NCI-H510A treated with DMSO at 0.1 percent for 48 hours (cell line): Measurements from ENCODE around the gene CC2D1A.
A peak's percentile ranks its signal among the peaks of the same experiment; 100 is the strongest.
"Not testable (repeated sequence)": the region's sequence is repeated elsewhere in the genome, so short reads cannot be mapped to it uniquely, and the experiment has no call there.

ENCODE experiments used
- DNase-seq: peaks from one replicate; lab custom pipeline; 2025; lab: John Stamatoyannopoulos, UW

Gene CC2D1A

DNA sequence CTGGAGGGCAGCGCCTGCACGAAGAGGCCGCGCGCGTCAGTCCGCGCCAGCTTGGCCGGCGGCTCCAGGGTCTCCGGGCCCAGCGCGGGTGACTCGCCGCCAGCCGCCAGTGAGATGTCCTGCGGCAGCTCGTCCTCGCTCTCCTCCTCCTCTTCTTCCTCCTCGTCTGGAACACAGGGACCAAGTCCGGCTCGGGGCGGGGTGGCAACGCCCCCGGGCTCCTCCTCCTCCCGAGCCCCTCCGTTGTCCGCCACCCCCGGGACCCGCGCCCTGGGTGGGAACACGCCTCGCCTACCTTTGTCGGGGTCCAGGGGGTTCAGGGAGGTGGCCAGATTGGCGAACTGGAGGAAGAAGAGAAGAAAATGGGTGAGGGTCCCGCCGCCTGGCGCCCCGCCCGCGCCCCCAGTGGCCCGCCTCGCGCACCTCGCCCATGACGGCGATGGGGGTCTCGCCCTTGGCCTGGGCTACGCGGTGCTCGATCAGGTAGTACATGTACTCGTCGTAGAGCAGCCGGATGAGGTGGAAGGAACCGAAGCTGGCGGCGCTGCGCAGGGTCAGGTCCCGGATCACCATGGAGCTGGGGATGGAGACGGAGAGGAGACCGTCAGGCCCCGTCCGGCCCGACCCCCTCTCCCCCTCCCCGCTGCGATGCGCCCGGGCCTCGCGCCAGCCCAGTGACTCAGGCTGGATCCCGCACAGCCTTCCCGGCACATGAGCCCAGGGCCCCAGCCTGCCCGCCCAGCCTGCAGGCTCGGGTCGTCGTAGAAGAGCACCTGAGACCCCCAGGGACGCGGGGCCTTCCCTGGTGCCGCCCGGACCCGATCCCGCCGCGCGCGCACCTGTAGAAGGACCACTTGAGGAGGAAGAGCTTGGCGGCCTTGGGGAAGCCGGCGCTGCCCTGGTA lies 57.0 kb downstream of the CC2D1A start:
- DNase-seq, result no peak

DNA sequence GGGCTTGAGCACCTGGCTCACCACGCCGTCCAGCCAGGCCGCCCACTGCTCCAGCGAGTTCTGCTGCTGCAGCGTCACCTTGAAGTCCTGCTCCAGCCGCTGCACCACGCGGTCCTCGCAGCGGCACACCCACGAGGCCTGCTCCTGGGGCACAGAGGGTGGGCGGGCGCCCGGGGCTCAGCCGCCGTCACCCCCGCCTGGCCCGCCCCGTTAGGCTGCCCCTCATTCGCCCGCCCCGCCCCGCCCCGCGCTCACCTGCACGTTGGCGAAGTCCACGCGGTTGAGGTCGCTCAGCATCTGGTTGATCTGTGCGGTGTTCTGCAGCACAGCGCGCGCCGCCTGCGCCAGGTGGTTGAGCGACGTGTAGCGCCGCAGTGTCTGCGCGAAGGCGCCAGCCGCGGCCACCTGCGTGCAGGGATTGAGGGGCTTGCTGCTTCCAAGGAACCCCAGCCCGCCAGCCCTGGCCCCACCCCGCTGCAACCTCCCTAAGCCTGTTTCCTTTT lies 57.7 kb downstream of the CC2D1A start:
- DNase-seq, result no peak

DNA sequence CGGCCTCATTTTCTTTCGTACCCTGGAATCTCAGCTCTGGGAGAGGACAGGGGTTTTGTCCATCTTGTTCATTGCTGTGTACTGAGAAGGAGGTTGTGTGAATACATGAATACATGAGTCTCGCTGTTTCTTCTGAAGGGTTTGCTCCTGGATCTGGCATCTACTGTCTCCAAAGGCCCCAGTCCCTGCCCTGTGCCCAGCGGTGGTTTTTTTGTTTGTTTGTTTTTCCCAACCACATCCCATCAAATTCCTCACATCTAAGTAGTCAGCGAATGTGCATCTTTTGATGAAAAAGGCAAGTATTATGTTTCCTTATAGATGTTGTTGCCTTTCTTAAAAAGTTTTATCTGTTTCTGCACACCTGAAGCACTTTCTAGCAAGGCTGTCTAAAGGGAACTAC lies 58.8 kb downstream of the CC2D1A start:
- DNase-seq, result no peak

DNA sequence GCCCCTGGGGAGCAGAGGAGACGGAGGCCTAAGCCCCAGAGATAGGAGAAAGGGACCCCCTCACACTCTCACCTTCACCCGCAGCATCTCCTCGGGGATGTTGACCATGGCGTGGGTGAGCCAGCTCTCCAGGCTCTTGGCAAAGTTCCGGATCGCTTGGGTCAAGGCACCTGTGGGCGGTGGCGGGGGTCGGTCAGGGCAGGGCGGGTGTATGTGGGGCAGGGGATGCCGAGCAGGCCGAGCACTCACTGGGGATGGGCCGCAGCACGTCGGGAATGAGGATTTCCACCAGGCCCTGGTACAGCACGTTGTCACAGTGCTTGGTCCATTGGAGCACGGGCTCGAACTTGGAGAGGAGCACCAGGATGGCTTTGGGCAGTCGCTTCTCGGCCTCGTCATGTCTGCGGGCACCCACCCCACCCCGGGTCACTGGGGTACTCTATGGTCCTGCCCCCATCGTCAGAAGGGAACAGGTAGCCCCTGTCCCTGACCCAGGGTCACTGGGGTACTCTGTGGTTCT lies 59.4 kb downstream of the CC2D1A start:
- no peak for DNase-seq

DNA sequence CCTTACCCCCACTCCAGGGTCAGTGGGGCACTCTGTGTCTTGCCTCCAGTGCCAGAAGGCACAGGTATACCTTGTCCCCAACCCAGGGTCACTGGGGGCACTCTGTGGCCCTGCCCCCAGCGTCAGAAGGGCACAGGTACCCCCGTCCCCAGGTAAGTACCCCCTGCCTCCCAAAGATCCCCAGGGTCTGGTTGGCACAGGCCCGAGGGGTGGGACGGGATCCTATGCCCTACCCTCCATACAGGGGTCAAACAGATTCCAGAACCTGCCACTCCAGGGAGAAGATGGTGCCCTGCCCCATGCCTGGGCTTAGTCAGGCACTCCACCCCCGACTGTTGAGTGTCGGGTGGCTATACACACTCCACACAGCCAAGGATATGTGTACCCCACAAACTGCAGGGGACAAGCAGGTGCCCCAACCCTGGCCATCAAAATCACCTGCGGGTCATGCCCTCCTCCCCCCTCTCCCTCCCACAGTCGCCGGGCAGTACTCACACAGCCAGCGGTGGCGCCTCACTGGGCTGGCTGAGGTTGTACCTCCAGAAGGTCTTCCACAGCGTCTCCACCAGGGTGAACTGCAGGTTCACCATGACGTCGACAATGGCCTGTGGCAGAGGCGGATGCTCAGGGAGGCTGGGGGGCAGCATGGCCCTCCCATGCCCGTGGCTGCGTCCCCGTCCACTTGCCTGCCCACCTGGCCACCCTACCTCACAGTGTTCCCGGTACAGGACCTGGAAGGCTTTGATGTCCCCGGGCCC lies 60.1 kb downstream of the CC2D1A start:
- no peak for DNase-seq

DNA sequence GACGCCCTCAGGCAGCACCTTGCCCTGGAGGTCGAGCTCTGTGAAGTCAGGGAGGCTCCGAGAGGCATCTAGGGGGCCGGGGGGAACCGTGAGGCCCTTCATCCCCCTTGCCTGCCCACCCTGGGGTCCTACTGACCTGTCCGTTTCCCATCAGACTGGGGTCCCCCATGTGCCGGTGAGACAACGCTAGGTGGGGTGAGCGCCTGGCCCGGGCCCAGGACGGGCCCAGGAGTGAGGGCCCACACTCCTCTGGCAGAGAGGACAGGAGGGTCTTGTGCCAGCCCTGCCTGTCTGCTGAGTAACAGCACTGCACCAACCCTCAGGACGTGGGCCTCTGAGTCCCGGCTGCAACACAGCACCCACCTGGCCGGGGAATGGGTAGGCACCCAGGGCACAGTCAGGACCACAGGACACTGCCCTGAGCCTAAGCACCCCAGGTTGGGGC lies 60.7 kb downstream of the CC2D1A start:
- DNase-seq, result no peak

DNA sequence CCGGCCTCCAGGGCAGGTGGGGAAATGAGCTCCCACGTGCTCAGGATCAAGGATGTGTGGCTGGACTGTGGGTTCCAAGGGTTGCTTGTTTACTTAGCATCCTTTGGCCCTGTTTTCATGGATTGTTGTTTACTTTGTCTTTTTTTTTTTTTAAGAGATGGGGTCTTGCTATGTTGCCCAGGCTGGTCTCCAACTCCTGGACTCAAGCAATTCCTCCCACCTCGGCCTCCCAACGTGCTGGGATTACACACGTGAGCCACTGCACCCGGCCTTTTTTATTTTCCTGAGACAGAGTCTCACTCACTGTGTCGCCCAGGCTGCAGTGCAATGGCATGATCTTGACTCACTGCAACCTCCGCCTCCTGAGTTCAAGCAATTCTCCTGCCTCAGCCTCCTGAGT lies 61.2 kb downstream of the CC2D1A start:
- not testable (repeated sequence) for DNase-seq

DNA sequence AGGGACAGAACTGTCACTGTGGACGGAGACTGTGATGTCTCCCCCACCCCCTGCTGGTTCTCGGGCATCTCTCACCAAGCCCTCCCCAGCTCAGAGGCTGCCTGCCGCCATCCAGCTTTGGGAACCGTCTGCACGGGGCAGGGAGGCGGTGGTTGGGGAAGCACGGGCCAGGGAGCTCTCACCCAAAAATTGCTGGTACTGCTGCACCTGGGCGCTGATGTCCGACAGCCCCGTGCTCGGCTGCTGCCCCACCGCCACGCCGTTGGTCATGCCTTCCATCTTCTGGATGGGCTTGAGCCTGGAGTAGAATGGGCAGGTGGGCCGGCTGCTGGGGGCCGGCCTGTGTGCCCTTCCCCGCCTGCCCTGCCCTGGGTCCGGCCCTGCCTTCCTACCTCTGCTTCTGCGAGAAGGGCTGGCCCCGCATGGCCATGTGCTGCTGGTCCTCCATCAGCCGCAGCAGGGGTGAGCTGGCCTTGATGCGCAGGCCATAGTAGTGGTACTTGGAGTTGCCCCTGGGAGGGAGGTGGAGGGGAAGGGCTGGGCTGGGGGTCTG lies 62.5 kb downstream of the CC2D1A start:
- no peak for DNase-seq

DNA sequence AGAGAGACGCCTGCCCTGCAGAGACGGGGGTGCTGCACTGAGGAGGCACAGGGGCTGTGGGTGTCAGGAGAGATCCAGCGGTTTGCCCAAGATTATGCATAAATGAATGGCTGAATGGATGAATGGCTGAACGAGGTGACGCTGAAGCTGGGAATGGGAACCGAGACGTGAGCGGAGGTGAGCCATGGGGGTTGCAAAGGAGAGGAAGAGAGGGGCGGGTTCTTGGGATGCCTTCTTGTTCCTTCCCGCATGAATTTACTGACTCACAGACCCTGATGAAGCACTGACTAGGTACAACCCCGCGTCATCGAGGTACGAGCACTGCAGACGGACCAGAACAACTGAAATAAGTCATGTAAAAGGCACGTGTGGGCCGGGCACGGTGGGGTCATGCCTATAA lies 63.0 kb downstream of the CC2D1A start:
- DNase-seq, result no peak

DNA sequence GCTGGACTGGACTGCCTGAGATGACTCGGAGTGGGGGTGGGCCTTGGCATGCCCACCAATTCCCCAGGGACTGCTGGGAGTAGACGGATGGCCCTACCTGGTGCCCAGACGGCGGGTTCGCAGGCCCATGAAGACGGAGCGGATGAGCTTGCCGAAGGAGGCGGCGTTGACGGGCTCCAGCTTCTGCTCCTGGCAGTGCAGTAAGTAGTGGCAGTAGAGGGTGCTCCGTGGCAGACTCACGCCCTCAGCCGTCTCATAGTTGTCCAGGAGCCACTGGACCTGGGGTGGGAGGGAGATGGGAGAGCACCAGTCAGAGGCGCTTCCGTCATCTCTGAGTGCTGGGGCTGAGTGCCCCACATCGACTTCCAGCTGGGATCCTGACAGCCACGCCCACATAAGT lies 63.9 kb downstream of the CC2D1A start:
- no peak for DNase-seq

DNA sequence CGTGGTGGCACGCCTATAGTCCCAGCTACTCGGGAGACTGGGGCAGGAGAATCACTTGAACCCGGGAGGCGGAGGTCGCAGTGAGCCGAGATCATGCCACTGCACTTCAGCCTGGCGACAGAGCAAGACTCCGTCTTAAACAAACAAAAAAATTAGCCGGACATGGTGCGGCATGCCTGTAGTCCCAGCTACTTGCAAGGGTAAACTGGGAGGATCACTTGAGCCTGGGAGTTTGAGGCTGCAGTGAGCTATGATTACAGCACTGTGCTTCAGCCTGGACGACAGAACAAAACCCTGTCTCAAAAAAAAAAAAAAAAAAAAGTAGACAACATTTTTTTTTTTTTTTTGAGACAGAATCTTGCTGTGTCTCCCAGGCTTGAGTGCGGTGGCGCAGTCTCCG lies 65.9 kb downstream of the CC2D1A start:
- not testable (repeated sequence) for DNase-seq

DNA sequence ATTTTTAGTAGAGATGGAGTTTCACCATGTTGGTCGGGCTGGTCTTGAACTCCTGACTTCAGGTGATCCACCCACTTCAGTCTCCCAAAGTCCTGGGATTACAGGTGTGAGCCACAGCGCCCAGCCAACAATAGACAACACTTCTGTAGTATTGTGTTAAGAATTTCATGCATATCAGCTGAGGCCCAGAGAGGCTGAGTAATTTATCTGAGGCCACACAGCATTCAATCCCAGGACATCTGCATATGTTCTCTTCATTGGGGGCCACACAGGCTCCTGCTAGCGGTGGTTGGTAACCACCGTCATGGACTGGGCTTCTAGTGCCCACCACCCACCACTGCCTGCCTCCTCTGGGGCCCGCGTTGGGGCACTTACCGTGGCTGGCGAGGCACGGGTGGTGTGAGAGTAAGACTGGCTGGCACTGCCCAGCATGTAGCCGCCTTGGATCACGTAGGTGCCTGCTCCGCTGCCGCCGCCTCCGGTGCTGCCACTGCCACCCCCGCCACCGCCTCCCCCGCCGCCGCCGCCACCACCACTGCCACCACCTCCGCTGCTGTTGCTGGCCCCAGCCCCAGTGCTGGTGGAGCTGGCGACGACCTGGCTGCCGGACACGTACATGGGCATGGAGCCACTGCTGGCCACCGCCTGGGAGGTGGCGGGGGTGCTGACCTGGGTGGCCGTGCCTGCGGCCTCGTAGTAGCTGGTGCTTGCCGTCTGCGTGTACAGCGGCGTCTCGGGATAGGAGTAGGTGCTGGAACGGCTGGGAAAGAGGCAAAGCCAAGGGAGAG lies 66.6 kb downstream of the CC2D1A start:
- no peak for DNase-seq

DNA sequence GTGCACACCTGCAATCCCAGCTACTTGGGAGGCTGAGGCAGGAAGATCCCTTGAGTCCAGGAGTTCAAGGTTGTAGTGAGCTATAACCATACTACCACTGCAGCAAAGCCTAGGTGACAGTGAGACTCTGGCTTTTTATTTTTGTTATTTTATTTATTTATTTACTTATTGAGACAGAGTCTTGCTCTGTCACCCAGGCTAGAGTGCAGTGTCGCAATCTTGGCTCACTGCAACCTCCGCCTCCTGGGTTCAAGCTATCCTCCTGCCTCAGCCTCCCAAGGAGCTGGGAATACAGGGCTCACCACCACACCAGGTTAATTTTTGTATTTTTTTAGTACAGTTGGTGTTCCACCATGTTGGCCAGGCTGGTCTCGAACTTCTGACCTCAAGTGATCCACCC lies 67.5 kb downstream of the CC2D1A start:
- DNase-seq, result not testable (repeated sequence)

DNA sequence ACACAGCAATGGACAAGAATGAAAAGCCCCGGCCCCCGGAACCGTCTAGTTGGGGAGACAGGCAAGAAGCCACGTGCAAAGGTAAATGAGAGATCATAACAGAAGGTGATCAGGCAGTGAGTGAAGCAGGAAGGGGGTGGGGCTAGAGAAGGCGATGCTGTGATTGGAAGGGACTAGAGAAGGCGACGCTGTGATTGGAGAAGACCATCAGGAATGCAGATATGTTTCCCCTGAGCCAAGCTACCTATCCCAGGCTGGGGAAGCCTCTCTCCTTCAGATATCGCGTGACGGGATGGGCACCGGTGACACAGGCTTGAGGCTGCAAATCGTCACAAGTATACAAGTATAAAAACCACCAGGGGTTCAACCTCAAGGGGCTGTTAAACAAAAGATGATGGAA lies 68.1 kb downstream of the CC2D1A start:
- DNase-seq, result peak; percentile 85

DNA sequence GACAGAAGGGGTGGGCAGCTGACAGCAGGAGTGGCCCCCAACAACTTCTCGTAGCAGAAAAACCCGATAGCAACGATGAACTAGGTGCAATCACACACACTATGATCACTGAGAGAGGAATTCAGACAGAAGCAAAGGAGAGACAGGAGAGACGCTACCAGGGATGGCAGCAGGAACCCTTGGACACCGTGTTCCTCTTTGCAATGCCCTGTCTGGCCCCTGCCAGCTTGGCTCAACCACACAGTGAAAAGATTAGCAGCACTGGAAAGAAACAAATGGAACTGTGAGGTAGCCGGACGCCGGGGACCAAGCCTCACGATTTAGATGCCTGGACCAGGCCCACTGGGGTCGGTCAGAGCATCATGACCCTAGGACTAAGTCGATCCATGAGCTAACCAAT lies 69.9 kb downstream of the CC2D1A start:
- no peak for DNase-seq

DNA sequence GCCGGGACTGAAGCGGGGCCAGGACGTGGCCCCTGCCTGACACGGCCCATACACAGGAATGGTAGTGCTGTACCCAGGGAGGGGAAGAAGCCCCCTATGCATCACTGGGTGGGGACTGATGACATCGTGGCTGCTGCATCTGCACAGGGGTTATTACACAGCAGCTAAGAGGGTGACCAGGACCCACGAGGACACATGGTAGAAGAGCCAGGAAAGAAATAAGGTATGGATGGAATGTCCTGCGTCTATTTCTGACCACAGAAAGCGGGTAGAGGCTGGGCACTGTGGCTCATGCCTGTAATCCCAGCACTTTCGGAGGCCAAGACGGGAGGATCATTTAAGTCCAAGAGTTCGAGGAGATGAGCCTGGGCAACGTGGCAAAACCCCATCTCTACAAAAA lies 70.4 kb downstream of the CC2D1A start:
- DNase-seq, result no peak

DNA sequence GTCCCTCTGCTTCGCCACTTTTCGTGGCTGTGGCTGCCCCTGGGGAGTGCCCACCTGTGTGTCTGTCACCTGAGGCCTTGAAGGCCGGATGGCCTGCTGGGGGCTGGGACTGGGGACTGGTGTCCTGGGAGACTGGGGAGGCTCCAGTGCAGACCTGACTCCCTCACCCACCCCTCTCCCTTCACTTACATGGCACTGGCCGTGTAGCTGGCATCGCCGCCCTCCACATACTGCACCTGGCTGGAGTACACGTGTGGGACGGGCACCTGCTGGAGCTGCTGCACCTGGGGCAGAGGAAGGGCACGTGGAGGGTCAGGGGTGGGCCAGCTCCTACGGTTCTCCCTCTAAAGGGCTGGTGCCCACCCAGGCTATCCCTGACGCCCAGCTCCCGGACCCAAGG lies 71.8 kb downstream of the CC2D1A start:
- no peak for DNase-seq

DNA sequence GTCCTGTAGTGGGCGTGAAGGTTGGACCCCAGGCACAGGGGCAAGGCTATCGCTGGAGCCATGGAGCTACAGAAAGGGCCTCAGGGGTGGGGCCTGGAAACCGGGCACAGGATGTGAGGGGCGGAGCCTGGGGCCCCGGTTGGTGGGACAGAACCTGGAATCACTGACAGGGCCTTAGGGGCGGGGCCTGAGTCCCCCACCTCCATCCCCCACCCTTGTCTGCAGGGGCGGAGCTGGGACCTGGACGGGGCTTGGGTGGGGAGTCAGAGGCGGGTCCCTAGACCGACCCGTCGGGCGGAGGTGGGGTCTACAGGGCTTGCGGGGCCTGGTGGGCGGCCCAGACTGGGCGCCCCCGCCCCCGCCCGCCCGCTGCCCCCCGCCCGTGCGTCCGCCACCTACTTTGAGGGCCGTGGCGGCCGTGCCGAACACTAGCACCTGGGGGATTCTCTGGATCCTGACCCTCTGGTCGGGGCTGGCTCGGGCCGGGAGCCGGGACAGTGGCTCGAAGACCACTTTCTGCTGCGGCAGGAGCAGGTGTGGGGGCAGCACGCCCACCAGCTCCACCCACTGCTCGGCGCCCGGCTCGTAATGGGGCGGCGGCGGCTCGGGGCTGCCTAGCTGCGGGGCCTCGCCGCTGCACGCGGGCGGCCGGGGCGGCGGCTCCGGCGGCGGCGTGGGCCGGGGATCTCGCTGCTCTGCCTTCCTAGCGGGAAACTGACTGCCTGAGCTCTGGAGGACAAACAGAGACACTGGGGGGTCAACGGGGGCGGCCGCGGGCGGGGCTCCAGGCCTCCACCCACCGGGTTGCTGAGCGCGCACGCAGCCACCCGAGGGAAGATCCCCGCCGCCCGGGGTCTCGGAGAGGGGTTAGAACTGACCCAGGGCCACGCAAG lies 72.6 kb downstream of the CC2D1A start:
- DNase-seq, result no peak

DNA sequence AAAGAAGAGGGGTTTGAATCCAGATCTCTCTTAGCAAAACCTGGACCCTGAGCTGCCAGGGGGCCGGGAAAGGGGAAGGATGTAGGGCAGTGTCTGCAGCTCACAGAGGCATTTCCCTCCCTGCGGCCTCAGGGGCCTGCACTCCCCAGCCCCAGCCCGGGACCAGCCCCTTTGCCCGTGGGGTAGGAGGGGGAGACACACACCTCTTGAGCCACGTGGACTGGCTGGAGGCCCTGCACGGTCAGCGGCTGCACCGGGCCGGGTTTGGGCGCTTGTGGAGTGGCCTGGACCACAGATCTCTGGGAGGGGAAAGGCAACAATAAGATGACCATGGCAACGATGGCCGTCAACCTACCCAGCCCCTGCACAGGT lies 73.2 kb downstream of the CC2D1A start:
- no peak for DNase-seq

DNA sequence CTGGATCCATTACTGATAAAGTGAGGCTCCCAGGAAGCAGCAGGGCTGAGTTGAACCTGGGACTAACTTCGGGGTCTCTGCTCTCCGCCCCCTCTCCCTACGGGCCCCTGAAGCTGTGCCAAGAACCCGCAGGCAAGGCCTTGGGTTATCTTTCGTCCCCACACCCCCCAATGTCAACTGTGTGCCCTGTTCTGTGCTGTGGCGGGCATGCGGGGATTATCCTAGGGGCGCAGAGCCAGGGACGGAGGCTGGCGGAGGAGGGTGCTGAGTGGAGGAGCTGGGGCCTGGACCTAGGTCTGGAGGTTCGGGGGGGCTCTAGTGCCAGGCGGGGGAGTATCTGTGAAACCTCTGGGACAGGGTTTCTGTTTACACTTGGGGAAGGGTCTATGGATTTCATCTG lies 73.7 kb downstream of the CC2D1A start:
- no peak for DNase-seq

DNA sequence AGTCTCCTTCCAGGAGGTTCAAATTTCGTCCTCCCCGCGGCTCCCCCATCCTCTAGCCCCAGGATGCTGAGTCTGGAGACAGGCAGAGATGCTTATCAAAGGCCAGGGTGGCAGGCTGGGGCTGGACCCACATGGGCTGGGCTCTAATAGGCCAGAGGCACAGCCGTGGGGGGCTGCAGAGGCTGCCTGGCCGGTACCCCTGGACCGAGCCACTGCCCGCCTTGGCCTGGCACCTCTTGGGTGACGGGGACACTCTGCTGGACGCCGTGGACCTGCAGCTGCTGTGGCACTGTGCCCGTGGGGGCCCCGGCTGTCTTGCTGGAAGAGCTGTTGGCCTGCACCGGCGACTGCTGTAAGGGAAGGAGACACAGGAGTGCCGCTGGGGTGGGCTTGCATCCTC lies 74.3 kb downstream of the CC2D1A start:
- no peak for DNase-seq
